ENCODE data around the gene TNRC18. TPM values are rescaled to one million over a fixed set of nuclear protein-coding genes. Genes with fewer than 3 reads are reported as not detected.
A peak's percentile ranks its signal among the peaks of the same experiment; 100 is the strongest.

TNRC18 gene
- polyA plus RNA-seq, 3 donors = 0.64 to 49.9 (median 0.70) TPM

DNA sequence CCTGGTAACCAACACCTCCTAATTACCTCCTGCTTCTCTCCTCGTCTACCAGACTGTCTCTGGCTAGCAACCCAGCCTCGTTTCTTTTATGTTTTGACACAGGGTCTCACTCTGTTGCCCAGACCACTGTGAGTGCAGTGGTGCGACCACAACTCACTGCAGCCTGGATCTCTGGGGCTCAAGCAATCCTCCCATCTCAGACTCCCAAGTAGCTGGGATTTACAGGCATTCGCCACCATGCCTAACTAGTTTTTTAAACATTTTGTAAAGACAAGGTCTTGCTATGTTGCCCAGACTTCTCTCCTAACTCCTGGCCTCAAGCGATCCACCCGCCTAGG is 10.2 kb downstream of the TNRC18 start:
- intact Hi-C loops (cut with micrococcal nuclease) = no loop called here
- DNase-seq = no peak
- H3K9ac ChIP-seq (ENCODE audit: insufficient read depth, low read length, poor library complexity, severe bottlenecking) = no peak overlapping the region
- peaks cover 27 to 60% of the 10 kb centered on the region in 2 donors for H3K36me3 Mint-ChIP-seq
- peaks cover 2 to 13% of the 10 kb centered on the region in 2 donors for H3K36me3 ChIP-seq (replicated peaks in 1 of 2; ENCODE audit: control insufficient read depth in 1 of 2, insufficient read depth in 2 of 2, low read length in 2 of 2)
- no peaks in the 10 kb centered on the region for H3K9me3 ChIP-seq (replicated peaks in 1 of 2; ENCODE audit: control insufficient read depth in 1 of 2, insufficient read depth in 1 of 2, low read length in 2 of 2)
- peaks cover 0 to under 1% (median 0%) of the 10 kb centered on the region in 7 donors for H3K9me3 Mint-ChIP-seq
- no peak for TF ChIP-seq CTCF (IDR thresholded peaks at IDR 0.05)
- WGBS (ENCODE audit: insufficient coverage) = 41% methylated on average over 4 of the region's 6 CpGs
- H3K27me3 ChIP-seq (ENCODE audit: control insufficient read depth in 2 of 2, insufficient read depth in 2 of 2, low read length in 2 of 2) = no peaks in the 10 kb centered on the region
- peaks cover 22 to 24% of the 10 kb centered on the region in 2 donors for H3K4me1 ChIP-seq (ENCODE audit: control insufficient read depth in 1 of 2, insufficient read depth in 2 of 2, low read length in 2 of 2)
- peaks cover 0 to 3% (median 0%) of the 10 kb centered on the region in 3 donors for H3K27me3 Mint-ChIP-seq (ENCODE audit: low read depth in 3 of 3)
- no peak overlapping the region for H3K4me3 ChIP-seq (replicated peaks in 1 of 3; ENCODE audit: low read depth in 2 of 3, low read length in 3 of 3)
- H4K20me1 ChIP-seq (ENCODE audit: insufficient read depth, low read length) = peaks cover 98% of the 10 kb centered on the region
- H3K4me2 ChIP-seq (replicated peaks; ENCODE audit: extremely low read depth, low read length, poor library complexity, severe bottlenecking) = no peak overlapping the region
- no peak overlapping the region for H3K4me3 Mint-ChIP-seq
- H3K27ac ChIP-seq (ENCODE audit: low read depth in 1 of 2, low read length in 2 of 2) = peak overlapping the region; percentile 30 to 60
- H3K79me2 ChIP-seq (ENCODE audit: insufficient read depth, low read length) = peaks cover 98% of the 10 kb centered on the region
- no peak overlapping the region for H2AFZ ChIP-seq (ENCODE audit: insufficient read depth, low read depth, low read length, poor library complexity, severe bottlenecking)
- H3K27ac Mint-ChIP-seq = peak overlapping the region; percentile 52 to 87 (median 82)
- peaks cover 47% of the 10 kb centered on the region for H3K4me1 Mint-ChIP-seq

- intact Hi-C loops (cut with micrococcal nuclease) = no loop called here
- 33% methylated on average over 1 of the region's 4 CpGs for WGBS (ENCODE audit: insufficient coverage)
- TF ChIP-seq CTCF (IDR thresholded peaks at IDR 0.05) = no peak
- H4K20me1 ChIP-seq (ENCODE audit: insufficient read depth, low read length) = peaks cover 100% of the 10 kb centered on the region
- H2AFZ ChIP-seq (ENCODE audit: insufficient read depth, low read depth, low read length, poor library complexity, severe bottlenecking) = no peak overlapping the region
- H3K27ac ChIP-seq (ENCODE audit: low read depth in 1 of 2, low read length in 2 of 2) = peak overlapping the region in 1 of 2 donors; percentile 53
- H3K4me1 Mint-ChIP-seq = peaks cover 36% of the 10 kb centered on the region
- H3K27me3 ChIP-seq (ENCODE audit: control insufficient read depth in 2 of 2, insufficient read depth in 2 of 2, low read length in 2 of 2) = no peaks in the 10 kb centered on the region
- no peaks in the 10 kb centered on the region for H3K27me3 Mint-ChIP-seq (ENCODE audit: low read depth in 3 of 3)
- H3K4me1 ChIP-seq (ENCODE audit: control insufficient read depth in 1 of 2, insufficient read depth in 2 of 2, low read length in 2 of 2) = peaks cover 12 to 13% of the 10 kb centered on the region in 2 donors
- H3K9me3 Mint-ChIP-seq = no peaks in the 10 kb centered on the region
- no peak overlapping the region for H3K4me3 Mint-ChIP-seq
- no peak for DNase-seq
- H3K79me2 ChIP-seq (ENCODE audit: insufficient read depth, low read length) = peaks cover 100% of the 10 kb centered on the region
- H3K4me3 ChIP-seq (replicated peaks in 1 of 3; ENCODE audit: low read depth in 2 of 3, low read length in 3 of 3) = no peak overlapping the region
- H3K9me3 ChIP-seq (replicated peaks in 1 of 2; ENCODE audit: control insufficient read depth in 1 of 2, insufficient read depth in 1 of 2, low read length in 2 of 2) = no peaks in the 10 kb centered on the region
- H3K36me3 ChIP-seq (replicated peaks in 1 of 2; ENCODE audit: control insufficient read depth in 1 of 2, insufficient read depth in 2 of 2, low read length in 2 of 2) = peaks cover 8 to 45% of the 10 kb centered on the region in 2 donors
- H3K9ac ChIP-seq (ENCODE audit: insufficient read depth, low read length, poor library complexity, severe bottlenecking) = no peak overlapping the region
- H3K4me2 ChIP-seq (replicated peaks; ENCODE audit: extremely low read depth, low read length, poor library complexity, severe bottlenecking) = no peak overlapping the region
- H3K36me3 Mint-ChIP-seq = peaks cover 20 to 71% of the 10 kb centered on the region in 2 donors
- peak overlapping the region; percentile 1 to 77 (median 52) for H3K27ac Mint-ChIP-seq
Measured at GRCh38 chr7:5408777-5409176, 14.9 kb downstream of the TNRC18 start.

Data from CD14-positive monocyte (primary cell).